Right renal pelvis (tissue), 4 donors: ENCODE results near the gene IFI16. TPM values are rescaled to one million over a fixed set of nuclear protein-coding genes. Genes with fewer than 3 reads are reported as not detected.
"Not testable (repeated sequence)": the region's sequence is repeated elsewhere in the genome, so short reads cannot be mapped to it uniquely, and the experiment has no call there.

Source experiments
- DNase-seq, 4 donors: peaks; one replicate each; pipeline ENCODE4 v3.0.0-alpha.2; 2013; ENCODE audit warnings: low read depth in 4 of 4, low spot score in 3 of 4, missing footprints in 1 of 4
- polyA plus RNA-seq, 4 donors: library from polyadenylated mRNA; unstranded; fragments of 120-200 nt; gene quantifications; one replicate each; pipeline ENCODE4 v1.2.1, GENCODE V29; 2013; ENCODE audit not compliant: insufficient read length in 4 of 4

Gene IFI16
- polyA plus RNA-seq, 4 donors = 60.9 to 85.9 (median 63.0) TPM

- no peak for DNase-seq
These were observed 80.8 kb downstream of the IFI16 start for GRCh38 chr1:159090286-159091179.

GRCh38 chr1:159091180-159091560 is 81.5 kb downstream of the IFI16 start:
- DNase-seq = no peak

- DNase-seq = no peak
These were observed 81.9 kb downstream of the IFI16 start for GRCh38 chr1:159091607-159092031.

GRCh38 chr1:159092036-159092760 is 82.5 kb downstream of the IFI16 start:
- DNase-seq = no peak

- DNase-seq = no peak
These were observed 88.9 kb downstream of the IFI16 start for GRCh38 chr1:159098596-159098995.

GRCh38 chr1:159100589-159100988 is 90.9 kb downstream of the IFI16 start:
- DNase-seq = no peak

- not testable (repeated sequence) for DNase-seq
These were observed 93.3 kb downstream of the IFI16 start for GRCh38 chr1:159103021-159103420.

Other genes starting within 250 kb of the IFI16 start
- gene OR6N1, start 237.7 kb upstream of the IFI16 start, polyA plus RNA-seq = under 1 TPM in 1 of 4 donors, not detected in 3; 0.14 TPM
- gene OR6N2, start 228.7 kb upstream of the IFI16 start, polyA plus RNA-seq = not detected
- gene MNDA, start 178.6 kb upstream of the IFI16 start, polyA plus RNA-seq = 1 to 10 TPM; 2.5 to 6.2 (median 3.7) TPM
- gene PYHIN1, start 78.4 kb upstream of the IFI16 start, polyA plus RNA-seq = under 1 TPM; 0.13 to 0.35 (median 0.22) TPM
- gene AIM2, start 66.9 kb downstream of the IFI16 start, polyA plus RNA-seq = under 1 TPM in 3 of 4 donors, not detected in 1; 0.11 to 0.18 (median 0.13) TPM
- gene CADM3, start 161.7 kb downstream of the IFI16 start, polyA plus RNA-seq = under 1 TPM; 0.14 to 0.99 (median 0.26) TPM
- gene ACKR1, start 195.0 kb downstream of the IFI16 start, polyA plus RNA-seq = 1 to 10 TPM in 1 of 4 donors, under 1 TPM in 2, not detected in 1; 0.37 to 1.6 (median 0.79) TPM